HG03108 (cell line): ENCODE measurements around the gene SNX5.

ENCODE experiments used
- ATAC-seq: cut with Tn5 transposase; IDR thresholded peaks from one replicate; pipeline ENCODE4 v1.9.1; 2021; ENCODE audit warnings: moderate library complexity; ENCODE audit not compliant: unreplicated experiment

Gene SNX5

GRCh38 chr20:17919149-17919548 is 49.4 kb downstream of the SNX5 start:
- ATAC-seq: no peak

DNA sequence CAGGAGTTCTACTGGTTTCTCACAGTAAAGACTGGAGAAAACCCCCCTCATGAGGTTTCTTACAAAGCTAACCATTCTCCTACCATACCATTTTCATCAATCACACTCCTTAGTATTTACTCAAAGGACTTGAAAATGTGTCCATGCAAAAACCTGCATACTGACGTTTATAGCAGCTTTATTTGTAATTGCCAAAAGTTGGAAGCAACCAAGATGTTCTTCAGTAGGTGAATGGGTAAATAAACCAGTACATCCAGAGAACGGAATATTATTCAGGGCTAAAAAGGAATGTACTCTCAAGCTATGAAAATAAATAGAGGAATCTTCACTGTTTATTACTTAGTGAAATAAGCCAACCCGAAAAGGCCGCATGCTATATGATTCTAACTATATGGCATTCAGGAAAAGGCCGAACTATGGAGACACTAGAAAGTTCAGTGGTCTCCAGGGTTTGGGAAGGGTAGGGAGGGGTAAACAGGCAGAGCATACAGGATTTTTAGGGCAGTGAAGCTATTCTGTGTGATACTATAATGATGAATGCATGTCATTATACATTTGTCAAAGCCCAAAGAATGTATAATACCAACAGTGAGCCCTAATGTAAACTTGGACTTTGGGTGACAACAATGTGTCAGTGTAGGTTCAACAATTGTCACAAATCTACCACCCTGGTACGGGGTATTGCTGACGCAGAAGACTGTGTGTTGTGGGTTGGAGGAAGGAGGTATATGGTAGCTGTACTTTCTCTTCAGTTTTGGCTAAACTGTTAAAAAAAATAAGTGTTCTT is 50.6 kb downstream of the SNX5 start:
- no peak for ATAC-seq

DNA sequence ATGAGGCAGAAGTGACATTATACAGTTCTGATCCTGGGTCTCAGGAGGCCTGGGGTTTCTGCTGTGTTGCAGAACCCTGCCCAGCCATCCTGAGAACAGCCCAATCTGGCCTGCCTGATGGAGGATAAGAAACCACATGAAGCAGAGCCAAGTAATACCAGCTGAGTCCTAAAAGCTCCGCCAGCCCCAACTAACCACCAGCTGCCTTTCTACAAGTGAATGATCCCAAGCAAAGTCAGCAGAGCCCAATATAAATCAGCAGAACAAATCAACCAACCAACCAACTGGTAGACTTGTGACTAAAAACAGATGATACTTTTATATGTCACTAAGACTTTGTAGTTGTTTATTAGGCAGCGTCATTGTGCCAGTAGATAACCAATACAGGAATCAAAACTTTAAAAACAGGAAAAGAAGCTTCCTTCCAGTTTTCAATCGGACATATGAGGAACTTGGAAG is 52.1 kb downstream of the SNX5 start:
- ATAC-seq: no peak

DNA sequence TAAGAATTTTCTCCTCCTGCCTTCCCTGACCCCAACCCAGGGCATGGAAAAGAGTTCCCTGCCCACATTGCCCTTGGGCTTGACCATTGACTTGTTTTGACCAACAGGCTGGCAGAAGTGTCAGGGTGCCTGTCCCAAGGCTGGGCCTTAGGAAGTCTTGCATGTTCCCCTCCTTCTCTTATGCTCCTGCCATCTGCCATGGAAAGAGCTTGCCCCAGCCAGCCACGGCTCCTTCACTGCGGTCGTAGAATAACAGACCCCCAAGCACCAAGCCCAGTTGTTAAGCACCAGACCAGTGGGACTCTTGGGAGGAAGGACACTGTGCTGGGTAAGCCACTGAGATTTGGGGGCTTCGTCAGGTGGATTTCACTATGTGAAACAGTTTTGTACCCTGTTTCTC is 53.6 kb downstream of the SNX5 start:
- no peak for ATAC-seq

DNA sequence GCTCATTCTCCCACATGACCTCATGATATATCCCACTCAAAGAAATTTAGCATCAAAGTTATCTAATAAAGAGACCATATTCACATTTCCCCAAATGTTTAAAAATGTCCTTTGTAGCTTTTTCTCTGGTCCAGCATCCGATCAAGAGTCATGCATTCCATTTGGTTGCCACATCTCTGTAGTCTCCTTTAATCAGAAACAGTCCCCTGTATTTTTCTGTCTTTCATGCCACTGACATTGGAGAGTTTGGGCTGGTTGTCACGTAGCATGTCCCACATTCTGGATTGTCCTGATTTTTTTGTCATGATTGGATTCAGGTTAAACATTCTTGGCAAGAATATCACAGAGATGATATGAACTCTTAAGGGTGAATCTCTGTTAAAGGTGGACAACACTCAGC is 55.7 kb downstream of the SNX5 start:
- no peak for ATAC-seq

- ATAC-seq: no peak
Observed at GRCh38 chr20:17911927-17912326, 56.7 kb downstream of the SNX5 start.

DNA sequence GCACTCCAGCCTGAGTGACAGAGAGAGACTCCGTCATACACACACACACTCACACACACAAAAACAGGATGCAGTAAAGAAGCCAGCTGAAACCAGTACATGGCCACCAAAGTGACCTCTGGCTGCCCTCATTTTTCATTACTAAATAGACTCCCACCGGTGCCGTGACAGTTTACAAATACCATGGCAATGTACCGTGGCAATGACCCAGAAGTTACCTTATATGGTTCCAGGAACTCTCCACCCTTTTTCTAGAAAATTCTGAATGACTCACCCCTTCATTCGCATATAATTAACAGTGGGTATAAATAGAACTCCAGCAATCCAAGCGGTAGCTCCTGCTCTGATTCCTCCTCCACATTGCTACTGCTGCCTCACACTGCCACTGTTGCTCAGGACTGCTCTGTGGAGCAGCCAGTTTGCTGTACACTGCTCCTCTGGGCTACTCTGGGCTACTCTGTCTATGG is 57.7 kb downstream of the SNX5 start:
- ATAC-seq: no peak

DNA sequence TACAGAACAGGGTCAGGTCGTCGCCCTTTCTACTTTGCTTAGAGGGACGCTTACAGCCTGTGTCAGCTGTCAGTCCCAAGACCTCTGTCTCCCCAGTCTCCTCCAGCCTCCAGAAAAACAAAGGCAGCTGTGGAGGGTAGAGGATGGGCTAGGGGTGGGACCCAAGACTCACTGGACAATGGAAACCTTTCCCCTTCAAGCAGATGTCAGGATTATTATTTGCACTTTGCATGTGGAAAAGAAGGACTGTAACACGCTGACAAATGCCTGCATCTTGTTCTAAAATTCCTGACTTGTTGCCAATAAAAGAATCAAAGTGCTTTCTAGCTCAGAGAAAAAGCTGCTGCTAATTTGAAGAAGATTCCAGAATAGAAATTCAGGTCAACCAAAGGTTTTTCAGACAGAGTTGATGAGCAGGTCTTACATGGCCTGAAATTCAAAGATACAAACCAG is 58.7 kb downstream of the SNX5 start:
- no peak for ATAC-seq

DNA sequence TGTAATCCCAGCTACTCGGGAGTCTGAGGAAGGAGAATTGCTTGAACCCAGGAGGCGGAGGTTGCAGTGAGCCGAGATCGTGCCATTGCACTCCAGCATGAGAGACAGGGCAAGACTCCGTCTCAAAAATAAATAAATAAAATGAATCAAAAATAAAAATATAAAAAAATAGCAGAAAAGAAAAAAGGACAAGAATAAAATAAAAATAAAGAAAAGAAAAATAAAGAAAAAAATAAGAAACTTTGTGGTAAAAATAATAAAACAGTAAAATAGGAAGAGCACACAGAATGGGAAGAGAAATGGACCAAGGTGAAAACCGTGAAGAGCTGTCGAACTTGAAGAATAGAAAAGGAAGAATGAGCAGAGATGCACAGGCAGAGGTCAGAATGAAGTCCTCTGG is 63.0 kb downstream of the SNX5 start:
- ATAC-seq: no peak

GRCh38 chr20:17904027-17904426 is 64.6 kb downstream of the SNX5 start:
- peak; percentile 61 for ATAC-seq

DNA sequence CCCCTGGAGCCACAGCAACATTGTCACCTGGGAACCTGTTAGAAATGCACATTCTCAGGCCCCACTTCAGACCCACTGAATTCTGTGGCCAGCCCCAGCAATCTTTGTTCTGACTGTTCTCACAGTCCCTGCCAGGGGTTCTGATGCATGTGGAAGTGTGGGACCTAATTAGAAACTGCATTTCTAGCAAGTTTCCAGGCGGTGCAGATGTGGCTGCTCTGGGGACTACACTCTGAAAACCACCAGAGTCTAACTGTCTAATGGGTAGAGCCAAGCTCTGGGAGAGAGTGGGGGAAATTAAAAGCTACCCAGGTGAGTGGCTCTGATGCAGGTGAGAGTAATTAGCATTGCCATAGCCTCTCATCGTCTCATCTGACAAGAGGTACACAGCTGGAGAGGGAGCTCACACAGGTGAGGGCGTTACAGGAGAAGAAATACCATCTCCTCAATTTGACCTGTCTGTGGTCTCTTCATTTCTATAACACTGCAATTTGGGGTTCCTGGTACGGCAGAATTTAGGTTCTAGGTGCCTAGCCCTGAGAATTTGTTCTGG is 66.0 kb downstream of the SNX5 start:
- no peak for ATAC-seq

GRCh38 chr20:17901971-17902370 is 66.6 kb downstream of the SNX5 start:
- ATAC-seq: no peak

- ATAC-seq: no peak
Observed at GRCh38 chr20:17898548-17898994, 70.0 kb downstream of the SNX5 start.

- ATAC-seq: no peak
Observed at GRCh38 chr20:17897566-17898307, 70.9 kb downstream of the SNX5 start.

- ATAC-seq: peak; percentile 37
Observed at GRCh38 chr20:17896771-17897369, 71.7 kb downstream of the SNX5 start.

DNA sequence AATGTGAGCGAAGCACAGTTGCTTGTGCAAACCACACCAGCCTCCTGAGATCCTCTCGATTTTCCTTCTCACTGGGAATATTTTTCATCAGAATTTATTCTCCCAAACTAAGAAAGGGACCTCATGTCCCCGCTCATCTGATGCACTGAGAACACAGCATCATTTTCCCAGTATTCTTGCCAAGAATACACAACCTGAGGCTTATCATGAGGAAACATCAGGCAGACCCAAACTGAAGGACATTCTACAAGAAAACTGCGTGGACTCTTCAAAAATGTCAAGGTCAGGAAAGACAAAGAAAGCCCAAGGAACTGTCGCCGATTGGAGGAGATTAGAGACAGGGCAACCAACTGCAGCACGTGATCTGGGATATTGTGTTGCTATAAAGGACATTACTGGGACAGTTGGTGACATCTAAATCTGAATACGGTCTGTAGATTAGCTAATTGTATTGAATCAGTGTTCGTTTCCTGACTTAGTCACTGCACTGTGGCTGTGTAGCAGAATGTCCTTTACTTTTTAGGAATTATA is 72.3 kb downstream of the SNX5 start:
- ATAC-seq: no peak

DNA sequence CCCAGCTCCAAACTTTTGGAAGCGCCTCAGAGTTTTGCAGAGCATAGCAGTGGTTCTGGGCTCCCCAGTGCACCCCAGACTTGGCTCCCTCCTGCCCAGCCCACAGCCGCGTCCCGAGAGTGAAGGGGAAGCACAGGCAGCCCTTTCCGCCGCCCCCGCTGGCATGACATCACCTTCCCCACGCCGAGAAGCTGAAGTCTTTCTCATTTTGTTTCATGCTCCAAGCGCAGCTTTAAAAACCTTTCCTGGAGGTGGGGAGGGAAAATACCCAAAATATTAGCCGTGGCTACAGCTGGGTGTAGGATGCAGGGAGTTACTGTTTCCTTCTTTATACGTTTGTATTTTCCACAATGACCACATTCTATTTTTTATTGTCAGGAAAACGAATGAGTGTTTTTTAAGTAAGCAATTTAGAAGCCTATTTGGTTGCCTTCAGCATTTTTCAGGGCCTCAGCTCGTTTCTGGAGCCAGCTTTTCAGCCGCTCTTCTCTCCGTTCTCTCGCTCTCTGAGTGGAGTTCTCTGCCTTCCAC is 72.9 kb downstream of the SNX5 start:
- peak; percentile 59 for ATAC-seq

- ATAC-seq: no peak
Observed at GRCh38 chr20:17893445-17893844, 75.1 kb downstream of the SNX5 start.

GRCh38 chr20:17892189-17892938 is 76.2 kb downstream of the SNX5 start:
- no peak for ATAC-seq
